NCI-H1694 treated with DMSO at 0.1 percent for 48 hours (cell line): ENCODE measurements around the gene ZSCAN25.
"Not testable (repeated sequence)": the region's sequence is repeated elsewhere in the genome, so short reads cannot be mapped to it uniquely, and the experiment has no call there.

ENCODE experiments used
- DNase-seq: peaks from one replicate; lab custom pipeline; 2025; lab: John Stamatoyannopoulos, UW

ZSCAN25 gene

DNA sequence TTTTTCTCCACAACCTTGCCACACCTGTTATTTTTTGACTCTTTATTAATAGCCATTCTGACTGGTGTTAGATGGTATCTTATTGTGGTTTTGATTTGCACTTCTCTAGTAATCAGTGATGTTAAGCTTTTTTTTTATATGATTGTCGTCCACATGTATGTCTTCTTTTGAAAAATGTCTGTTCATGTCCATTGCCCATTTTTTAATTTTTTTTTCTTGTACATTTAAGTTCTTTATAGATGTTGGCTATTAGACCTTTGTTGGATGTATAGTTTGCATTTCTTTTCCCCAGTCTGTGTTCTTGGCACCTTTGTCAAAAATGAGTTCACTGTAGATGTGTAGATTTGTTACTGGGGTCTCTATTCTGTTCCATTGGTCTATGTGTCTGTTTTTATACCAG, 28.8 kb downstream of the ZSCAN25 start:
- no peak for DNase-seq

DNA sequence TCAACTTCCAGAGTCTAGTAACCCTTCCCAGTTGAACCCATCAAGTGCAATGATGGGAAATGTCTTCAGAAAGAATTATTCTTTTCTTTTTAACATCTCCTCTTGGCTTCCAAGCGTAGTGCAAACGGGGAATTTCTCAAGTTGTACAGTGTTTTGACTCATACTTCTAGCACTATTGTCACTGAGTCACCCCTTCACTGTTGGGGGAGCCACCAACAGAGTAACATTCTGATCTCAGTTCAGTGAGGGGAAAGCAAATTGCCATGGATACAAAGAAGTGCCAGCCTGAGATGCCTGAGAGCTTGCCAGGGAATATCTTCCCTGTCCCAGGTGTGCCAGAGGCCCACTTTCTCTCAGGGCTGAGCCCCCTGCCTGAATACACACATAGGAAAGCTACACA, 32.1 kb downstream of the ZSCAN25 start:
- DNase-seq, result no peak

DNA sequence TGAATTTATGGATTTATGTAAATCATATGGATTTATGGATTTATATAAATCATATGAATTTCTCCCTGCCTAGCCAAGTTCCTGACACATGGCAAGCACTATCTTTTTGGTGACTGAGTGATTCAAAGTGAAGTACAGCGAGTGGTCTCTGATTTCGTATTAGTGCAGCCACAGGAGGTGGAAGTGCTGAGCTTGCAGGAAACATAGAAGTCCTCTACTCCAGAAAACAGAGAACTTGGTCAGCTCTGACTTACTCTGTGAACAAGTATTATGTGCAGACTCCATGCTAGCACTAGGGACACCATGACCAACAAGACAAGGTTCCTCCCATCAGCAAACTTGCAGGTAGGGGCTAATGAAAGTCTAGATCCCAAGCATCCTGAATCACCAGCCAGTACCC, 34.5 kb downstream of the ZSCAN25 start:
- no peak for DNase-seq

DNA sequence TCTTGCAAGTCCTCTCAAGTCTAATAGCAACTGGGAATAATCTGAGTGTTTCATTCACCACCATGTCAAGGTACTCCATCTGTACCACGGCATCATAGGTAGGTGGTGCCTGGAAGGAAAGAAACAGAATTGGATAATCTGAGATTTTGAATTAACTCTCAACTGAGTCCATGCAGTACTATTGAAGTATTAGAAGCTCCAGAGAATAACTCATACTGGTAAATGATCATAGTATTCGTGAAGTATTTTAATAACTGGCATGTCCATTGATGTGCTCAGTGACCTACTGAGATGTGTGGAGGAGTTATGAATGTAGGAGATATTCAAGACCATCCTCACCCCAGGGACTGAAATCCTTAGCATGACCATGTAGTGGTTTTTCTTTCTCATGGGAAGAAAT, 35.9 kb downstream of the ZSCAN25 start:
- DNase-seq, result no peak

DNA sequence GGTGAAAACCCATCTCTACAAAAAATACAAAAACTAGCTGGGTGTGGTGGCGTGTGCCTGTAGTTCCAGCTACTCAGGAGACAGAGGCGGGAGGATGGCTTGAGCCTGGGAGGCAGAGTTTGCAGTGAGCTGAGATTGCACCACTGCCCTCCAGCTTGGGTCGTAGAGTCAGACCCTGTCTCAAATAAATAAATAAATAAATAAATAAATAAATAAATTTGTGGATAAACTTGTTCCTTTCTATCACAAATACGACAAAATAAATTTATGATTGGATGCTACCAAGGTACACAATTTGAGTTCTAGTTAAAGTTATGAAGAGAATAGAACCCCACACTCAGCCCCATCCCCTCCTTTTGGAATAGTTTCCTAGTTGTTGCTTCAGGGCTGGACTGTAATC, 36.5 kb downstream of the ZSCAN25 start:
- not testable (repeated sequence) for DNase-seq

DNA sequence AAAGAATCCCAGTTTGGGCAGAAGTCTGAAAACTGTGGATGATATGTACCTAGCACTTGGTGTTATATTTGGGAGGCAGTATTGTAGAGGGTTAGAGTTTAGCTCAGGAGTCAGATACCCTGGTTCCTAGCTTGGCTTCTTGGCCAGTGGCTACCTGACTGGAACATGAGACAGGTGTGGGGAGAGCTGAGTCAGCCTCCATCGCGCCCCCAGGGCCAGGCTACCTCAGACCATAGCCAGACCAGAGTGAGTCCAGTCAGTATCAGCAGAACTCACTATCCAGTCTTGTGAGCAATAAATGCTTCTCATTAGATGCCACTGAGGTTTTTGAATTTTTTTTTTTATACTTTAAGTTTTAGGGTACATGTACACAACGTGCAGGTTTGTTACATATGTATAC, 37.0 kb downstream of the ZSCAN25 start:
- no peak for DNase-seq

DNA sequence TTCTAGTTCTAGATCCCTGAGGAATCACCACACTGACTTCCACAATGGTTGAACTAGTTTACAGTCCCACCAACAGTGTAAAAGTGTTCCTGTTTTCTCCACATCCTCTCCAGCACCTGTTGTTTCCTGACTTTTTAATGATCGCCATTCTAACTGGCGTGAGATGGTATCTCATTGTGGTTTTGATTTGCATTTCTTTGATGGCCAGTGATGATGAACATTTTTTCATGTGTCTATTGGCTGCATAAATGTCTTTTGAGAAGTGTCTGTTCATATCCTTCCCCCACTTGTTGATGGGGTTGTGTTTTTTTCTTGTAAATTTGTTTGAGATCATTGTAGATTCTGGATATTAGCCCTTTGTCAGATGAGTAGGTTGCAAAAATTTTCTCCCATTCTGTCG, 37.9 kb downstream of the ZSCAN25 start:
- DNase-seq, result not testable (repeated sequence)

DNA sequence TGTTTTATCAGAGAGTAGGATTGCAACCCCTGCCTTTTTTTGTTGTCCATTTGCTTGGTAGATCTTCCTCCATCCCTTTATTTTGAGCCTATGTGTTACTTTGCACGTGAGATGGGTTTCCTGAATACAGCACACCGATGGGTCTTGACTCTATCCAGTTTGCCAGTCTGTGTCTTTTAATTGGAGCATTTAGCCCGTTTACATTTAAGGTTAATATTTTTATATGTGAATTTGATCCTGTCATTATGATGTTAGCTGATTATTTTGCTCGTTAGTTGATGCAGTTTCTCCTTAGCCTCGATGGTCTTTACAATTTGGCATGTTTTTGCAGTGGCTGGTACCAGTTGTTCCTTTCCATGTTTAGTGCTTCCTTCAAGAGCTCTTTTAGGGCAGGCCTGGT, 41.1 kb downstream of the ZSCAN25 start:
- DNase-seq, result not testable (repeated sequence)

DNA sequence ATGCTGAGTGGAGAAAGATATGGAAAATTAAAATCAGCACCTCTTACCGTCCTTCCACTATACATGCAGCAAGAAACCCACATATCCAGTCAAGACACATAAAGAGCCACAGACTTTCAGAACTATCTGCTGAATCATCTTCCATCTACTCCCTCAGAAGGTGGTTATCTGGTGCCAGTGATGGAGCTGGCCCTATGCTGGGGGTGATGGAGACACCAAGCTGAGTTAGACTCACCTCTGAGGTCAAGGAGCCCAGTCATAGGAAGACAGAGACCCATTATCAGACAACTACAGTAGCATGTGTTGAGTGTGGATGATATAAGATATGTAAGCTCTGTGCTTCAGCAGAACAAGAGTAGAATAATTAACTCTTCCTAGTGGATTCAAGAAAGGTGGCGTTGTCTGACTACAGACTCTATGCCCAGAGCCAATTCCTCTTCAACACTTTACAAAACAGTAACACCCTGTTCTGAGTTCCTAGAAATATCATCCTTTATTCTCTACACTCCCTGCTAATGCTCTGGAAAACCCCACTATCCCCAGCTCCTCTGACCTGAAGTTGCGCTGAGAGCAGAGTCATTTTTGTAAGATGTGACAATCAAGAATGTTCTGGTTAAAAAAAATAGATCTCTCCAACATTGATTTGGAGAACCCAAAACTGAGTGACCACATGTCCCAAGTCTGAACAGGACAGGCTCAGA, 48.7 kb downstream of the ZSCAN25 start:
- no peak for DNase-seq

DNA sequence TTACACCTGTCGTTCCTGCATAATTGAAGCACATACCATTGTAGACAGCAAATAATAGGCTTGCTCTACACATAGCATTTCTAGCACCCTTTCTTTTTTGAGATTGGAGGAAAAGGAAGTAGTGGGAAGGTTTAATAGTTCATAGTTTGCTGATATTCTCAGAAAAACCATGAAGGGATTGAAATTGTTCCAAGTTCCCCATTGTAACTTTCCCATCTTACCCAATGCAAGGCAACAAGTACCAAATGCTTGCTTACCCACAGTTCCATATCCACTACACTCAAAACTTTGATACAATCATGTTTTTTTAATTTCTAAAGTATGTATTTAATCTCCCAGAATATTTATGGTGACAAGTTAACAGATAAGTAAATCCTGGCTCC, 49.3 kb downstream of the ZSCAN25 start:
- no peak for DNase-seq

DNA sequence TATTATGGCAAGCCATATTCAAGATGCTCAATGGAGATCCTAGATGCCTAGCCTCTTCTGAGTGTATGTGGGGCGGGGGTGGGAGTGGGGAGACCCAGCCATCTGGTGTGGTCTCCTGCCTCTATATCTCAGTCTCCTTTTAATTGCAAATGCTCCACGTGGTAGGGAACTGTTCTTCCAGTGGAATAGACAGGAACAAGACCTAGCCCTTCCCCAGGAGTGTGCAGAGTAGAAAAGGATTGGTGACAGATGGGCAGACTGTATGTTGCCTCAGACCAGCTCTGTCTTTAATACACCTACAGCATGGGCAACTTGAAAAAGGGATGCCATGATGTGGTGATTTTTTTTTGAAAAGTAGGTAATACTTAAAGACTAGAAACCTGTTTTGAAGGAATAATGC, 50.4 kb downstream of the ZSCAN25 start:
- no peak for DNase-seq

DNA sequence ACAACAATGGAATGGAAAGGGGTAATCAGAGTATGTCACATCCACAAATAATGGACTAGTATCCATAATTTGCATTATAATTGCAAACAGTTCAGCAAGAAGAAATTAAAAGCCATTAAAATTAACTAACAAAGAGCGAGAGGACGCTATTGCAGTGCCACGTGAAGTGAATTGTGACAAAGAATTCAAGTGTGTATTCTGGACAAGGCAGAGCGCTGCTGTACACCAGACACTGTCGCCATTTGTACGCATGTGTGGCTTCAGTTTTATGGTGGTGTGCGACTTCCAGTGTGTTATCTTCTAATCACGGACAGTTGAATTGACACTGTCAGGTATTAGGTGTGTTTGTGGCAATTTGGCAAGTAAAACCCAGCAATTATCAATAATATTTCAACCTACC, 51.8 kb downstream of the ZSCAN25 start:
- DNase-seq, result no peak

DNA sequence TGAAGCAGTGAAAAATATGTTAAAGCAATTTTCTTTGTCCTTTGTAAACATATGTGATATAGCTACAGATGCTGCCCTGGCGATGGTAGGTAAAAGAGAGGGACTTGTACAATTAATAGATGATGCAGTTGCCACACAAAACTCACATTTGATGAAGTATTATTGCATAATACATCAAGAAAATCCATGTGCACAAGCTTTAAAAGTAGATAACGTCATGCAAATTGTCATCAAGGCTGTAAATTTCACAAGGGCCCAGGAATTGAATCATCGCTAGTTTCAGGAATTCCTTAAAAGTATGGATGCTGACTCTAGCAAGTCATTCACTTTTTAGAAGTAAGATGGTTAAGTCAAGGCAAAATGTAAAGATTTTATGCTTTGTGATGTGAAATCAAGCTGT, 53.0 kb downstream of the ZSCAN25 start:
- DNase-seq, result no peak

DNA sequence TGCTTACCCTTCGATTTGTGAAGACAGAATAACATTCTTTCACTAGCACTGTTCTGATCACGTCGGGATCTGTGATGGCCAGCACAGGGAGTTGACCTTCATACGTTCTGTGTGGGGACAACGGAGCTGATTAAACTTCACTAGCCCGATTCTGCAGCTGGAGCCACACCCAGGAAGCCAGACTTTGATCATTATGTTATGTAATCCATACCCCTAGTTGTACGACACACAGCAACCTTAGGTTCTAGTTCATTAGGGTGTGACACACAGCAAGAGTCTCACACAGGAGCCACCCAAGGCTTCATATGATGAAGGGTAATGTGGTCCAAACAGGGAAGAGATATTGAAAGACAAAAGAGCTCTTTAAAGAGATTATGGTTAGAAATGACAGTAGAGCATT, 55.8 kb downstream of the ZSCAN25 start:
- no peak for DNase-seq

DNA sequence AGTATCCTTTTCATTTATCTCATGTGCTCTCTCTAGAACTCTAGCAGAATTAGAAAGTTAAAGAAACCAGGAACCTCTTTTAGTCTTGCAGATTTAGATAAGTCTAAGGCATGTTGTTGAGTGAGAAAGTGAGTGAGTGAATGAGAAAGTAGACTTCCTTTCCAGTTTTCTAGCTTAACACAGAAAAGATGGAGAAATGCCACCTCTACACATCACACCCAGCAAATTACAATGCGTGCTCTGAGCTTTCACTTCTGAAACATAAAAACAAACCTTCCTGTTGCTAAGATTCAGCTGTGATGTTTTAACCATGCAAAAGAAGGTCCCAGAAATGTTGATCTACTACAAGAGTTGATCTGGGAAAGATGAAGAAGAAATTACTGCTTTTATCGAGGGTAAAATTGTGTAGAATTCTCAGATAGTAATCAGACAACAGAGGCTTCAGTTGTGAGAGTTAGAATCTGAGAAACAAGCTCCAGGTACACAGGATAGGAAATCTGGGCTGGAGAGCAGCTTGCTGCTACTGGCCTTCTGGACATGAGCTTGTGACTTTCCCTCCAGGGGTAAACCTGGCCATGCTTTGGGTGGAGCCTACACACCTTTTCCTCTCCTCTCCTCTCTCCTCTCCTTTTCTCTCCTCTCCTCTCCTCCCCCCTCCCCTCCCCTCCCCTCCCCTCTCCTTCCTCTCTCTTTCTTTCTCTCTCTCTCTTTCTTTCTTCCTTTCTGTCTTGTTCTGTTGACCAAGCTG, 58.4 kb downstream of the ZSCAN25 start:
- no peak for DNase-seq

DNA sequence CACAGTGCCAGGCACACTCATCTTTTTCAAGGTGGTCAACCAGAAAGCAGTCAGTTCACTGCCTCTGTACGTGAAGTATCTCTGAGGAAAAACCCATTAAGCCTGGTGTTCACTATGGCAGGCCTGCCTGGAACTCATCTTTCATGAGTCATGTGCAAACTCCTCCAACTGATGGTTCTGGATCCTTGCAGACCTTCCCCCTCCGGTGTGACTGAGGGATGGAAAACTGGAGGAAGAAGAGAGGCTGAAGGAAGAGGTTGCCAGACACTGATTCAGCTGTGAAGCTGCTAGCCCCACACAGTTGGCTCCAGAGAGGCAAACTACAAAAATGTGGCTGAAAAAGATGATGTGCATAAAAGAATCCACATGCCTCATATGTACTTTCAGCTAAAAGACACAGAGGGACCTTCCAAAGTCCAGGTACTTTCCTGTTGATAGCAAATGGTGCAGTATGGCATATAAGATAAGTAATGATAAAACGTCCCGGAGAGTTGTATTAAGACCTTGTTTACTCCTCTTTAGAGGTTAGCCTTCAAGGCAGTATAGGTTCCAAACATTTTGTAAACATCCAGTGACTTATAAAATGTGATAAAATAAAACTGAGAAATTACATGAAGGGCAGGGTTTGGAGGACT, 60.4 kb downstream of the ZSCAN25 start:
- no peak for DNase-seq

DNA sequence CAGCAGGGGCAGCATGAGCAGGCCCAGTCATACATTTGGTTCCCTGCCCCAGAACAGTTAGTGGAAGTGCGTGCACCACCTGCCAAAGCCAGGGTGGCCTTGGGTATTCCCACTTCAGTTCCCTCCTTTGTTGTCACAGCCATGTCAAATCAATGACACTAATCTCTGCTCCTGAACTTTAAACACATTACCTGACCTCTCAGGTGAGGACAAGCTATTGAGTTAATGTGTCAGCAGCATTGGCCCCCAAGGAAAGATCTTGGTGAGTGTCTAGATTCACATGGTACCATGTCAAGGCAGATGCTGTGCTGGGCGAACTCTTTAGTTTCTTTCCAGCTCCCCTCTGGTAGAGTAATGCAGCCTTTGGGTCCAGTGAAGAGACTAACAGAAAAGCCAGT, 60.9 kb downstream of the ZSCAN25 start:
- no peak for DNase-seq

DNA sequence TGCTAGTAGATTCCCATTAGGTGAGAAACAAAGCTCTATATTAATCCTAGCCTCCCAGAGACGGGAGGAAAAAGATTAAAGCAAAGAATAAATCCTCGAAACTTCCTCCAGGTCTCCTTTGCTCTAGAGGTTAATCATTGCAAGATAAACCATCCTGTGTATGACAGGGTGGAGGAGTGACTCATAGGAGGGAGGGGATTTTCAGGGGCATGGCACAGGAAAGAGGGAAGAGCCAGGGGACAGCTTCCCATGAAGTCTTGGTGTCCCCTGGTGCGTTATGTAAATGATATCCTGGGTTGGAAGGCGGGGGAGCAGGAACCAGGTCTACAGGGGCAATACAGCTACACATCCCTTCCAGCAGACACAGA, 62.3 kb downstream of the ZSCAN25 start:
- no peak for DNase-seq

DNA sequence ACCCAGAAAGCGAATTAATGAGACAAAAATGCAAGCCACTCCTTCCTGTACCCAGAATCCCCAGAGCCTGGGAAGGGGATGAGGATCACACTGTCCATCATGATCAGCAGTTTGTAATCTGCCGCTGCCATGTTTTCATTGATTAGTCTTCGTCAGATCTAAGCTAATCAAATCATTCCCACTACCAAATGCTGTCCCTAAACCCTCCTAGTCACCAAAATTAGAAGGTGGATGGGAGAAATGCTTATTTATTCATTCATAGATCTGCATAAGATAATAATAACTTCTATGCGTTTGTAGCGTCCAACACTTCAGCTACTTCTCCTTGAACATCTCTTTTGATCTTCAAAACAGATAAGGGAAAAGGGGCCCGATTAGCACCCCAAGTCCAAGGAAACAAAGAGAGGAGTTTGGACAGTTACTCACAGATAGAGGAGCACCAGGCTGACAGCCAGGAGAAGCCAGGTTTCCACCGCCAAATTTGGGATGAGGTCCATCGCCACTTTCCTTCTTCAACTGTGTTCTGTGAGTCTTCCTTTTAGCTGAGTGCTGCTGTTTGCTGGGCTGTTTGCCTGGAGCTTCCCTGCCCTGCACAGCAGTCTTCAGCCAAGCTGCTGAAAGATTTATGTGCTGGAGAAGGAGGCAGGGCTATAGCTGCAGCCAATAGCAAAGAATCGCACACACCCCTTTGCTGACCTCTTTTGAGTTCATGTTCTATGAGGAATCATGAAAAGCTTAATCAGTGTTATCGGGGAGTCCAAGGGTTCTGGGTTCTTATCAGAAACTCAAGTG, 62.9 kb downstream of the ZSCAN25 start, which contains the start of gene CYP3A5:
Gene CYP3A5, minus strand, starts transcription at position 597 of the 792 bp plus-strand sequence. Its CDS starts 100 bp downstream, at position 497.
- DNase-seq, result no peak
